Measurements from ENCODE around the gene EPB41L5.
"Not testable (repeated sequence)": the region's sequence is repeated elsewhere in the genome, so short reads cannot be mapped to it uniquely, and the experiment has no call there.

EPB41L5 gene

GRCh38 chr2:120029672-120030640 is 17.1 kb downstream of the EPB41L5 start:
- DNase-seq (ENCODE audit: low spot score), result no peak

GRCh38 chr2:120032297-120032696 is 19.4 kb downstream of the EPB41L5 start:
- DNase-seq (ENCODE audit: low spot score), result no peak

GRCh38 chr2:120034027-120034426 is 21.1 kb downstream of the EPB41L5 start:
- no peak for DNase-seq (ENCODE audit: low spot score)

GRCh38 chr2:120034621-120035020 is 21.7 kb downstream of the EPB41L5 start:
- DNase-seq (ENCODE audit: low spot score), result no peak

GRCh38 chr2:120036145-120036544 is 23.3 kb downstream of the EPB41L5 start:
- no peak for DNase-seq (ENCODE audit: low spot score)

GRCh38 chr2:120037995-120038541 is 25.2 kb downstream of the EPB41L5 start:
- DNase-seq (ENCODE audit: low spot score), result no peak

GRCh38 chr2:120042359-120042758 is 29.5 kb downstream of the EPB41L5 start:
- DNase-seq (ENCODE audit: low spot score), result no peak

GRCh38 chr2:120044336-120044735 is 31.5 kb downstream of the EPB41L5 start:
- no peak for DNase-seq (ENCODE audit: low spot score)

- DNase-seq (ENCODE audit: low spot score), result not testable (repeated sequence)
Measured at GRCh38 chr2:120045775-120046174, 32.9 kb downstream of the EPB41L5 start.

- DNase-seq (ENCODE audit: low spot score), result not testable (repeated sequence)
Measured at GRCh38 chr2:120046252-120046651, 33.4 kb downstream of the EPB41L5 start.

GRCh38 chr2:120052597-120052996 is 39.7 kb downstream of the EPB41L5 start:
- no peak for DNase-seq (ENCODE audit: low spot score)

GRCh38 chr2:120053891-120054290 is 41.0 kb downstream of the EPB41L5 start:
- DNase-seq (ENCODE audit: low spot score), result no peak

GRCh38 chr2:120059483-120059882 is 46.6 kb downstream of the EPB41L5 start:
- no peak for DNase-seq (ENCODE audit: low spot score)

- DNase-seq (ENCODE audit: low spot score), result no peak
Measured at GRCh38 chr2:120060088-120060623, 47.3 kb downstream of the EPB41L5 start.

GRCh38 chr2:120064664-120065063 is 51.8 kb downstream of the EPB41L5 start:
- DNase-seq (ENCODE audit: low spot score), result no peak

GRCh38 chr2:120066800-120067547 is 54.1 kb downstream of the EPB41L5 start:
- DNase-seq (ENCODE audit: low spot score), result no peak

GRCh38 chr2:120068040-120068658 is 55.3 kb downstream of the EPB41L5 start:
- DNase-seq (ENCODE audit: low spot score), result not testable (repeated sequence)

- no peak for DNase-seq (ENCODE audit: low spot score)
Measured at GRCh38 chr2:120075545-120075944, 62.7 kb downstream of the EPB41L5 start.

GRCh38 chr2:120077896-120078295 is 65.0 kb downstream of the EPB41L5 start:
- DNase-seq (ENCODE audit: low spot score), result no peak

- no peak for DNase-seq (ENCODE audit: low spot score)
Measured at GRCh38 chr2:120079647-120080046, 66.8 kb downstream of the EPB41L5 start.

- DNase-seq (ENCODE audit: low spot score), result no peak
Measured at GRCh38 chr2:120091436-120091835, 78.6 kb downstream of the EPB41L5 start.

- no peak for DNase-seq (ENCODE audit: low spot score)
Measured at GRCh38 chr2:120094795-120095194, 81.9 kb downstream of the EPB41L5 start.

Measured in cerebellar cortex (tissue), 1 donor.